ENCODE results near the gene ST6GALNAC4.
A peak's percentile ranks its signal among the peaks of the same experiment; 100 is the strongest.

ST6GALNAC4 gene

DNA sequence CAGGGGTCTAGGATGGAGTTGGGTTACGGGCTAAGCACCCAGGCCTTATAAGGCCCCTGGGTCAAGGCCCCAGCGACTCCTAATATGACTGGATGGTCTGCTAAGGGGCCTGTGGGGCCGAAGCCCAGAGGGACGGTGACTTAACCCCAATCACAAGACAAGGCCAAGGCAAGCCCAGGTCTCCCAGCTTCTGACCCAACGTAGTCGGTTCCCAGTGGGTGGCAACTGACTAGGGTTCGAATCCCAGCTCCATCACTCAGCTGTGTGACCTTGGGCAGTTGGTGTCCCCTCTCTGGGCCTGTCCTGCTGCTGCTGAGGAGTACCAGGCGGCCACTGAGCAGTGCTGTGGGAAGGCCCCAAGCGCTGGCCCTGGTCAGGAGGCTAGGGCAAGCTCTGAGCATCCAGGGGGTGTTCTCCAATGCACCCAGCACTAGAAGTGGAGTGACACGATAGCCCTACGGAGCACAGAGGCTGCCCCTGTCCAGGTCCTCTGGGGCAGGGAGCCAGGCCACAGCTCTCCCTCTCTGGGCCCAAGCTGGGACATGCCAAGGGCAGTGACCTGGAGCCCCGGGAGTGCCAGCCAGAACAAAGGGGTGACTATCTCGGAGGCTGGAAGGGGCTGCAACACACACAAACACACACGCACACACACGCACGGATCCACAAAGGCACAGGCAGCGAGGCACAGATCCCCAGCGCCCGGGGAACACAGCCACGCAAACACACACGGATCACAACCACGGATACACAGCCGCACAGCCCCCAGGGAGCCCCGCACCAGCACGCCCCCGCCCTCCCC is 39.9 kb downstream of the ST6GALNAC4 start:
- peak; percentile 41 for DNase-seq (ENCODE audit: insufficient read length, low spot score)
- FAIRE-seq = no peak

DNA sequence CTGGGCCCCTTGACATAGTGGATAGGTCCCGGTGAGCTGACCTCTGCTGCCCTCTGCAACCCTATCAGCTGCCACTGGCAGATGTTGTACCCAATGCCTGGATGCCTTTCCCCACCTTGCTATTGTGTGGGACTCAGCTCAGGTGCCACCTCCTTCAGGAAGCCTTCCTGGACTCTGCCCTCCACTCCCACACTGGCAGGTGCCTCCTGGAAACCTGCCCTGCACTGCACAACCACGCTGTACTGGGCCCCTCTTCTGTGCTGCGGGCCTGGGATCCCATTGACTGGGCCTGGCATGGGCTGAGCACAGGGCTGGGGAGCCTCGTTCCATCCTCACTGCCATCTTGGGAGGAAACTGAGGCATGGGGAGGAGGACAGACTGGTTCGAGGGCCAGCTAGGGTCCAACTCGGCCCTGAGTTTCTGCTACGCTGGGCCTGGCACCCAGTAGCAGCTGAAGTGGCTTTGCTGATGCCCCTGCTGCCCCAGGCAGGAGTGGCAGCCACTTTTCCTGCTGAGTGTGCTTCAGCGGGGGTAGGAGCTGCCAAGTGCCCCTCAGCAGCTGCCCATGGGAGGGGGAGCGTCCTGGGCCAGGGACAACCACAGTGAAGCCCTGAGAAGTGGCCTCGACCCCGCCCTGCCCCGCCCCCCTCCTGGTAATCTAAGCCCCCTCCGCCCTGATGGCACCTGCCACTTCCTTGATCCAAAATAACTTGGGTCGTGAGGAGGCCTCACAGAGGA is 40.6 kb downstream of the ST6GALNAC4 start:
- no peak for DNase-seq (ENCODE audit: insufficient read length, low spot score)
- TF ChIP-seq, protein P1, sequence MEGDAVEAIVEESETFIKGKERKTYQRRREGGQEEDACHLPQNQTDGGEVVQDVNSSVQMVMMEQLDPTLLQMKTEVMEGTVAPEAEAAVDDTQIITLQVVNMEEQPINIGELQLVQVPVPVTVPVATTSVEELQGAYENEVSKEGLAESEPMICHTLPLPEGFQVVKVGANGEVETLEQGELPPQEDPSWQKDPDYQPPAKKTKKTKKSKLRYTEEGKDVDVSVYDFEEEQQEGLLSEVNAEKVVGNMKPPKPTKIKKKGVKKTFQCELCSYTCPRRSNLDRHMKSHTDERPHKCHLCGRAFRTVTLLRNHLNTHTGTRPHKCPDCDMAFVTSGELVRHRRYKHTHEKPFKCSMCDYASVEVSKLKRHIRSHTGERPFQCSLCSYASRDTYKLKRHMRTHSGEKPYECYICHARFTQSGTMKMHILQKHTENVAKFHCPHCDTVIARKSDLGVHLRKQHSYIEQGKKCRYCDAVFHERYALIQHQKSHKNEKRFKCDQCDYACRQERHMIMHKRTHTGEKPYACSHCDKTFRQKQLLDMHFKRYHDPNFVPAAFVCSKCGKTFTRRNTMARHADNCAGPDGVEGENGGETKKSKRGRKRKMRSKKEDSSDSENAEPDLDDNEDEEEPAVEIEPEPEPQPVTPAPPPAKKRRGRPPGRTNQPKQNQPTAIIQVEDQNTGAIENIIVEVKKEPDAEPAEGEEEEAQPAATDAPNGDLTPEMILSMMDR (IDR thresholded peaks at IDR 0.05; ENCODE audit: insufficient read depth, missing control alignments) = no peak
- no peak for FAIRE-seq

More for the DNA sequence above, 39.9 kb downstream of the ST6GALNAC4 start:
- TF ChIP-seq, protein P1 (IDR thresholded peaks at IDR 0.05; ENCODE audit: insufficient read depth, missing control alignments) = no peak

DNA sequence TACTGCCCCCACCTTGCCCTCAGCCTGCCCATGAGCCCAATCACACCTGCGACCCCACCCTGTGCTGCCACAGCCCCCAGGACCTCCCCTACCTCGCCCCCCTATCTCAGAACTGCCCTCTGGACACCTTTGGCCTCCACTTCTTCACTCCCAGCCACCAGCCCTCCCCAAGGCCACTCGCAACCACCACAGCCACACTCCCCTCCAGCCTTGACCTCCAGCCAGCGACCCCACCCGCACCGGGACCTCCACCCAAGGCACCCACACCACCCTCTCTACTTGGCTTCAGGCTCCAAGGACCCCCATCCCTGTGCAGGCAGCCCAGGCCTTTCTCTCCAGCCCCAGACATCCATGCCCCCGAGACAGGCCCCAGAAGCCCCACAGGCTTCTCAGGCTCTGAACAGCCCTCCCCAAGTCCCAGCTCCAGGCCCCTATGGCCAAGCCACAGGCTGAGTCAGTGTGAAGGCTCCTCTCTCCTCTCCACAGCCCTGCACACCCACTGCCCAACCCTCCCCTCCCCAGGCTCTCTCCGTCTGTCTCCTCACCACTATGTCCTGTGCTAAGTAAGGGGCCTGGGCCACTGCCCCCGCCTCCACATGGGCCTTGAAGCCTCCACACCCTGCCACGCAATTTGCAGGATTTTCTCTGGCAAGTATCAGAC is 41.4 kb downstream of the ST6GALNAC4 start:
- DNase-seq (ENCODE audit: insufficient read length, low spot score) (no peak), FAIRE-seq (no peak)
- TF ChIP-seq, protein P1 (IDR thresholded peaks at IDR 0.05; ENCODE audit: insufficient read depth, missing control alignments) = no peak

DNA sequence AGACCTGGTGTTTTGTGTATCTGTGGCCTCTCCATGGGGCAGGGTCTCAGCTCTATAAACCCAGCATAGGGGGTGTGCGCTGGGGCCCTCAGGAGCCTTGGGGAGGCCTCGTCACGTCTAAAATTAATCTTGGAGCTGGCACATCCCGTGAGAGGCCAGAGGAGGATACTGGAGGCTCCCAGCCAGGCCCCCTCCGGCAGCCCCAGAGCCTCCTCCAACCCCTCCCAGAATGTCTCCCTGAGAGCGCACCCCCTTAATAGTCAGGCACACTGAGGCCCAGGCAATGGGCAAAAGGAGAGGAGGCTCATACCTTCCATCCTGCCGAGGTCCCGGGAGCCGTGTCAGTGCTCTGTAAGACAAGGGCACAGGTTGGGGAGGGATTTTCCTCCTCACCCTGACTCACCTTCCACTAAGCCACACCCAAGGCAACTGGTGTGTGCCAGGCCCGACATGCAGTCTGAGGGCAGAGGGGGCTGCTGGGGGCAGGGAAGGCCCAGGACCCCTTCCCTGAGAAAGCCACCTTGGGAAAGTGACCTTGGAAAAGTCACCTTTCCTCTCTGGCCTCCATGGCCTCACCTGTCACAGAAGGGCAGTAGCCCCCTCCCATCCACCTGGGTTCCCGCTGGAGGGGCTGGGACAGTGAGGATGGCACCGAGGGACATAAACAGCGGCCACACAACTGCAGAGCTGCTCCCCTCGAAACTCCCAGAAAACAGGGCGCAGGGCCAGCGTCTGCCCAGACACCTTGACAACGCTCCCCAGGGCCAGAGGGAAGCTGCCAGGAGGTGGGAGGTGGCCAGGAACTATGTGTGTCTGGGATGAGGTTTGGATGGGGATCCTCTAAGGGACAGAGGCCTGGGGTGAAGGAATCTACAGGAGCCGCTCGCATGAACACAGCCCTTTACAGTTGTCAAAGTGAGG is 42.3 kb downstream of the ST6GALNAC4 start:
- TF ChIP-seq, protein P1 (IDR thresholded peaks at IDR 0.05; ENCODE audit: insufficient read depth, missing control alignments) = no peak
- FAIRE-seq (no peak), DNase-seq (ENCODE audit: insufficient read length, low spot score) (no peak)

DNA sequence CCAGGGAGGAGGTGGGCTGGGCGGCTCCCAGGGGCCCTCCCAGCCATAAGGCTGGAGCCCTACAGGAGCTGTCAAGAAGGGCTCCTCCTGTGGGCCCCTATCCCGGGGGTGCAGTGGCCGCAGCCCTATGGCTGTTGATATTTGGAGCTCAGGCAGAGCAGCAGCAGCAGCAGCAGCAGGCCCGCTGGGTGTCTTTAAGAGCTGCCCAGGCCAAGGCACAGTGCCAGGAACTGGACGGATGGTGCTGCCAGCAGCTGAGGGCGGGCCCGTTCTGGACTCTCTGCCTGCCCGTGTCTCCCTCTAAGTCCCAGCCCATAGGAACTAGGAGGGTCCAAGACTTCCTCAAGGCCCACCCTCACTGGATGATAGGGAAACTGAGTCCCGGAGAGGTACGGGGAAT is 43.0 kb downstream of the ST6GALNAC4 start:
- FAIRE-seq (no peak), DNase-seq (ENCODE audit: insufficient read length, low spot score) (no peak)
- TF ChIP-seq, protein P1 (IDR thresholded peaks at IDR 0.05; ENCODE audit: insufficient read depth, missing control alignments) = no peak

DNA sequence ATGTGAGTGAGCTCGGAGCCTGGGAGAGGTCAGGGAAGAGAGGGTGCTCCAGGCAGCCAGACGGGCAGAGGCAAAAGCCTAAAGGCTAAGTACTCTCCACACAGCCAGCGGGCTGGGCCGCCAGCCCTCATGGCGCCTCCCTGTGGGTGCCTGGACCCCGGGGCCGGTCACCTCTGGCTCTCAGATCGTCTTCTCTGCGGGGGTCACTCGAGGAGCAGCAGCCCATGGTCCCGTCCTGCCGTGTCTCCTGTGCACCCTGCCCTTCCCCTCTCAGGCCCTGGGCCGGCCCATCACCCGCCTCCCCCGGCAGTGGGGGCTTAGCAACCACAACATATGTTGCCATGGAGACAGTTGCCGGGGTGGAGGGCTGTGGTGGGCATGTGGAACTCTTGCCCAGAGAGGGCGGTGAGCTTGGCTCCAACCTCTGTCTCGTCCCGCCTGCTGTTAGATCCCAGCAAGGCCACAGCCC is 43.6 kb downstream of the ST6GALNAC4 start:
- DNase-seq (ENCODE audit: insufficient read length, low spot score) (no peak), FAIRE-seq (no peak)
- TF ChIP-seq, protein P1 (IDR thresholded peaks at IDR 0.05; ENCODE audit: insufficient read depth, missing control alignments) = no peak

All from D721Med (cell line).